Lung microvascular endothelial cell (primary cell): ENCODE measurements around the gene BBS2. TPM values are rescaled to one million over a fixed set of nuclear protein-coding genes. Genes with fewer than 3 reads are reported as not detected.

Source experiments
- DNase-seq, 2 donors: peaks; one replicate each; pipeline versions ENCODE4 v3.0.0 to v3.0.0-alpha.2; 2010; ENCODE audit warnings: low read depth in 2 of 2
- total RNA-seq: library from RNA; depleted of rRNA; stranded (reverse); fragments of >200 nt; gene quantifications from 2 replicates; pipeline ENCODE4 v1.2.1, GENCODE V29; 2014

BBS2 gene
- total RNA-seq, 1 donor from 2014 or later: 29.0 TPM

GRCh38 chr16:56478281-56479049 lies 41.4 kb downstream of the BBS2 start:
- DNase-seq: no peak

- DNase-seq: peak; percentile 75 to 88
Observed at GRCh38 chr16:56477096-56477878, 42.5 kb downstream of the BBS2 start.

- DNase-seq: no peak
Observed at GRCh38 chr16:56475201-56475600, 44.6 kb downstream of the BBS2 start.

- no peak for DNase-seq
Observed at GRCh38 chr16:56470666-56471065, 49.2 kb downstream of the BBS2 start.

- no peak for DNase-seq
Observed at GRCh38 chr16:56470232-56470631, 49.6 kb downstream of the BBS2 start.

GRCh38 chr16:56469748-56470147 lies 50.1 kb downstream of the BBS2 start:
- DNase-seq: no peak

GRCh38 chr16:56468800-56469199 lies 51.0 kb downstream of the BBS2 start:
- DNase-seq: no peak

- DNase-seq: no peak
Observed at GRCh38 chr16:56466344-56466743, 53.5 kb downstream of the BBS2 start.

- DNase-seq: no peak
Observed at GRCh38 chr16:56463153-56463552, 56.7 kb downstream of the BBS2 start.

GRCh38 chr16:56462064-56462796 lies 57.6 kb downstream of the BBS2 start:
- DNase-seq: no peak

GRCh38 chr16:56460101-56460500 lies 59.7 kb downstream of the BBS2 start:
- DNase-seq: no peak

GRCh38 chr16:56457927-56458470 lies 61.8 kb downstream of the BBS2 start:
- no peak for DNase-seq

GRCh38 chr16:56451753-56452689 lies 67.8 kb downstream of the BBS2 start:
- peak; percentile 63 for DNase-seq

GRCh38 chr16:56450986-56451752 lies 68.7 kb downstream of the BBS2 start, which contains the start of the genes NUDT21 and OGFOD1:
NUDT21 (minus strand) TSS chr16:56451332; CDS start chr16:56451202, 130 bp downstream.
OGFOD1 (plus strand) TSS chr16:56451554; CDS start chr16:56451613, 59 bp downstream.
- peak; percentile 98 to 99 for DNase-seq

- DNase-seq: peak in 1 of 2 donors; percentile 10
Observed at GRCh38 chr16:56450275-56450985, 69.4 kb downstream of the BBS2 start.

- no peak for DNase-seq
Observed at GRCh38 chr16:56448005-56448404, 71.8 kb downstream of the BBS2 start.

GRCh38 chr16:56447286-56447685 lies 72.5 kb downstream of the BBS2 start:
- peak in 1 of 2 donors; percentile 10 for DNase-seq

- no peak for DNase-seq
Observed at GRCh38 chr16:56438038-56438437, 81.8 kb downstream of the BBS2 start.

GRCh38 chr16:56436258-56436657 lies 83.6 kb downstream of the BBS2 start:
- DNase-seq: no peak
